Progenitor cell of endocrine pancreas (in vitro differentiated cells): Measurements from ENCODE around the gene HAPSTR1. TPM values are rescaled to one million over a fixed set of nuclear protein-coding genes. Genes with fewer than 3 reads are reported as not detected.

Source experiments
- DNase-seq: peaks from one replicate; pipeline ENCODE4 v3.0.0; 2021; ENCODE audit warnings: low spot score; ENCODE audit not compliant: unreplicated experiment
- H3K27ac Mint-ChIP-seq: 2 replicates; pipeline ENCODE4 v1.8.0; 2021; ENCODE audit warnings: mild to moderate bottlenecking, moderate library complexity, mixed read lengths
- H3K27me3 Mint-ChIP-seq: 2 replicates; pipeline ENCODE4 v1.8.0; 2021; ENCODE audit warnings: mixed read lengths
- H3K36me3 Mint-ChIP-seq: 2 replicates; pipeline ENCODE4 v1.8.0; 2022; ENCODE audit warnings: mixed read lengths; ENCODE audit not compliant: insufficient read depth
- H3K4me1 Mint-ChIP-seq: 2 replicates; pipeline ENCODE4 v1.8.0; 2021; ENCODE audit warnings: low read depth, mixed read lengths
- H3K4me3 Mint-ChIP-seq: 2 replicates; pipeline ENCODE4 v1.8.0; 2021; ENCODE audit warnings: low read depth, mild to moderate bottlenecking, moderate library complexity, mixed read lengths
- H3K9me3 Mint-ChIP-seq: 2 replicates; pipeline ENCODE4 v1.8.0; 2021; ENCODE audit warnings: low read depth, mixed read lengths
- total RNA-seq: library from RNA; stranded (reverse); gene quantifications from 2 replicates; pipeline ENCODE4 v1.2.1, GENCODE V29; 2021
- TF ChIP-seq, protein P1 (sequence below): fragments of 200-600 bp; sonication (generic); IDR thresholded peaks from one replicate; pipeline ENCODE4 v1.5.0; 2021; ENCODE audit warnings: antibody characterized with exemption, mild to moderate bottlenecking; ENCODE audit not compliant: unreplicated experiment

HAPSTR1 gene
- total RNA-seq, 1 donor from 2014 or later, result 79.7 TPM

GRCh38 chr16:9136596-9136995, 45.2 kb downstream of the HAPSTR1 start:
- Mint-ChIP-seq H3K27ac (no peak overlapping the region), H3K27me3 (peaks cover 10% of the 10 kb centered on the region), H3K4me1 (peaks cover 1% of the 10 kb centered on the region), H3K9me3 (peaks cover 3% of the 10 kb centered on the region), H3K36me3 (peaks cover 2% of the 10 kb centered on the region), H3K4me3 (no peak overlapping the region)
- TF ChIP-seq, protein P1, sequence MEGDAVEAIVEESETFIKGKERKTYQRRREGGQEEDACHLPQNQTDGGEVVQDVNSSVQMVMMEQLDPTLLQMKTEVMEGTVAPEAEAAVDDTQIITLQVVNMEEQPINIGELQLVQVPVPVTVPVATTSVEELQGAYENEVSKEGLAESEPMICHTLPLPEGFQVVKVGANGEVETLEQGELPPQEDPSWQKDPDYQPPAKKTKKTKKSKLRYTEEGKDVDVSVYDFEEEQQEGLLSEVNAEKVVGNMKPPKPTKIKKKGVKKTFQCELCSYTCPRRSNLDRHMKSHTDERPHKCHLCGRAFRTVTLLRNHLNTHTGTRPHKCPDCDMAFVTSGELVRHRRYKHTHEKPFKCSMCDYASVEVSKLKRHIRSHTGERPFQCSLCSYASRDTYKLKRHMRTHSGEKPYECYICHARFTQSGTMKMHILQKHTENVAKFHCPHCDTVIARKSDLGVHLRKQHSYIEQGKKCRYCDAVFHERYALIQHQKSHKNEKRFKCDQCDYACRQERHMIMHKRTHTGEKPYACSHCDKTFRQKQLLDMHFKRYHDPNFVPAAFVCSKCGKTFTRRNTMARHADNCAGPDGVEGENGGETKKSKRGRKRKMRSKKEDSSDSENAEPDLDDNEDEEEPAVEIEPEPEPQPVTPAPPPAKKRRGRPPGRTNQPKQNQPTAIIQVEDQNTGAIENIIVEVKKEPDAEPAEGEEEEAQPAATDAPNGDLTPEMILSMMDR, result no peak
- DNase-seq, result no peak

DNA sequence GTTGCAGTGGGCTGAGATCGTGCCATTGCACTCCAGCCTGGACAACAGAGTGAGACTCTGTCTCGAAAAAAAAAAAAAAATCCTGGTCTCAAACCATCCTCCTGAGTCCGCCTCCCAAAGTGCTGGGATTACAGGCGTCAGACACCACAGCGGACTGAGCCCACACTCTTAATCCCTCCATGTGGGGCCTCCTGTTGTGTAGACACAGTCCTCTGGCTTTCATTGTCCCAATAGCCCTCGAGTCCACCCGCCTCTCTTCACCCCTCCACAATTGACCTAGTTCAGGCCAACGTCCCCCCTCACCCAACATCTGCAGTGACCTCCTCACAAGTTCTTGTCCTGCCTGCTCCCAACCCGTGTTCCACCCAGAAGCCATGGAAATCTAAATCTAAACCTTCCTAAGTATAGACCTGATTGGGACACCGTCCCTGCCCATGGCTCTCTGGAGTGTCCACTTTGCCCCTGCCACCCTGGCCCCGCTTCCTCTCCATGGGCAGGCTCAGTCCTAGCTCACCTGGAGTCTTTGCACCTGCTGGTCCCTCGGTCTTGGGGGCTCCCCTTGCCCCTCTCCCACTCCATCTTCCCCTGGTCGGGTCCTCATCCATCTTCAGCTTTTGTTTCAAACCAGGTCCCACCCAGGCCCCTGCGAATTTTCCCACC, 46.7 kb downstream of the HAPSTR1 start:
- TF ChIP-seq, protein P1, result no peak
- H3K4me1 Mint-ChIP-seq, result peaks cover 1% of the 10 kb centered on the region
- H3K36me3 Mint-ChIP-seq, result peaks cover 2% of the 10 kb centered on the region
- no peak overlapping the region for H3K4me3 Mint-ChIP-seq
- H3K27ac Mint-ChIP-seq, result no peak overlapping the region
- DNase-seq, result no peak
- peaks cover 3% of the 10 kb centered on the region for H3K9me3 Mint-ChIP-seq
- H3K27me3 Mint-ChIP-seq, result peaks cover 10% of the 10 kb centered on the region

DNA sequence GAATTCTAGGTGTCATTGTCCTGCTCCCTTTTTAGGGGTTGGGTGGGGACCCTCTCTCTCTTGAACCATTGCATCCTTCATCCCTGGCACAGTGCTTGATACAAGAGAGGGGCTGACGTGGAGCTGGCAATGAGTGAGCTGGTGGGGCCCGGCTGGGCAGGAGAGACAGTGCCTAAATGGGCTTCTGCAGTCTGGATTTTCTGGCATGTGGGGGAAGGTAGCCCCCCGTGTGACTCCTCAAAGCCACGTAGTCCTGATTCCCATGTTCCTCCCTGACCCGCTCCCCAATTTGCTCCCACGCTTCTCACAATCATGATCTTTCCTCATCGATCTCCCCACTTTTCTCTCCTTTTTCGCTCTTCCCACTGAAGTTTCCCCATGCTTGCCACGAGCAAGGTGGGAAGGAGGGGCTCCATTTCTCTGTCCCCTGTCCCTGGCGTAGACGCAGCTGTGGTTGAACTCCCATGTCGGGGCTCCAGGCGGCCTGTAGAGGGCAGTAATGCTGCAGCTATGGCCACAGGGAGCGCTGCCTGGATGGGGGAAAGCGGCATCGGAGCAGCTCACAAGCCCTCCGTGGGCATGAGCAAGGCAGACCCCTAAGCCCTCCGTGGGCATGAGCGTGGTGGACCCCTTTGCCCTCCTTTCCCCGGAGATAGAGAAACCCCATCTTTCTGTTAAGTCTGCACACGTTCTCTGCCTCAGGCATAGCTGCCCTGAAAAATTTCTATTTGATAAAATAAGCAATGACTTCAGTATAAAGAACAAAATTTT, 47.5 kb downstream of the HAPSTR1 start:
- H3K27ac Mint-ChIP-seq, result no peak overlapping the region
- H3K9me3 Mint-ChIP-seq, result peaks cover 3% of the 10 kb centered on the region
- H3K4me3 Mint-ChIP-seq, result no peak overlapping the region
- DNase-seq, result peak; percentile 68
- H3K36me3 Mint-ChIP-seq, result peaks cover 2% of the 10 kb centered on the region
- H3K27me3 Mint-ChIP-seq, result peaks cover 10% of the 10 kb centered on the region
- TF ChIP-seq, protein P1, result peak; percentile 88
- peaks cover 1% of the 10 kb centered on the region for H3K4me1 Mint-ChIP-seq

DNA sequence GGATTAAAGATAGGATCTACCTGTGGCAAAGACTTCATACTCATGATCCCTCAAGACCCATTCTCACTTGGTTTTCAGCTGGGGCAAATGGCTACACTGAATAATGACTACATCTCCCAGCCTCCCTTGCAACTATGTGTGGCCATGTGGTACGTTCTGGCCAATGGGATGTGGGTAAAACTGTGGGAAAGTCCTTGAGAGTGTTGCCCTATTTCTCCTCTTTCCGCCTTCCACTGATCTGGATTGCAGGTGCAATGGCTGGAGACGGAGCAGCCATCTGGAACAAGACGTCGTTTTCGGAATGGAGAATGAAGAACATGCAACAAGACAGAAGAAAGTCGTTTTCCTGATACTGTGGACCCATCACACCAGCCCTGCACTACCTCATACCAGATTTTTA, 48.5 kb downstream of the HAPSTR1 start:
- Mint-ChIP-seq H3K27me3 (peaks cover 10% of the 10 kb centered on the region), H3K9me3 (peaks cover 3% of the 10 kb centered on the region), H3K4me1 (peaks cover 1% of the 10 kb centered on the region), H3K27ac (no peak overlapping the region), H3K36me3 (peaks cover 2% of the 10 kb centered on the region), H3K4me3 (no peak overlapping the region)
- DNase-seq, result no peak
- TF ChIP-seq, protein P1, result no peak

Other genes starting within 250 kb of the HAPSTR1 start
- 117 and 122 TPM in 2 replicates for gene CARHSP1, start 222.6 kb upstream of the HAPSTR1 start, total RNA-seq
- not detected in 2 replicates for gene LITAFD, start 209.3 kb upstream of the HAPSTR1 start, total RNA-seq
- 159 and 171 TPM in 2 replicates for gene USP7, start 127.7 kb upstream of the HAPSTR1 start, total RNA-seq